Endothelial cell of umbilical vein (primary cell): ENCODE measurements around the gene KRTAP19-3. TPM values are rescaled to one million over a fixed set of nuclear protein-coding genes. Genes with fewer than 3 reads are reported as not detected.
"Not testable (repeated sequence)": the region's sequence is repeated elsewhere in the genome, so short reads cannot be mapped to it uniquely, and the experiment has no call there.

Source experiments
- BruUV-seq: library from RNA; stranded (reverse); fragments of 400-500 nt; replicated peaks from 2 replicates; lab custom pipeline; 2021; lab: Mats Ljungman, UMichigan
- CTCF ChIA-PET: fragments of 300-600, 350-600 bp; sonication (Branson Sonifier 250); formaldehyde crosslinking; loops from one replicate; lab custom pipeline; 2021; ENCODE audit warnings: antibody characterized with exemption, inconsistent platforms; lab: Charles Lee
- POLR2A ChIA-PET: fragments of 300-600, 350-600 bp; sonication (Branson Sonifier 250); formaldehyde crosslinking; loops from one replicate; lab custom pipeline; 2021; ENCODE audit warnings: antibody characterized with exemption, inconsistent platforms; lab: Charles Lee
- DNase-seq: peaks from one replicate; pipeline ENCODE4 v3.0.0-alpha.2; 2011; ENCODE audit warnings: low read depth, low spot score
- FAIRE-seq: peaks from 2 replicates; lab custom pipeline; 2011; peaks lifted over from hg19 to GRCh38; lab: Jason Lieb, UNC
- H2AFZ ChIP-seq: 2 replicates; pipeline ENCODE4 v1.6.0; 2012; ENCODE audit warnings: low read depth, low read length, control low read depth, inconsistent platforms
- H3K27ac ChIP-seq: 2 replicates; pipeline ENCODE4 v1.5.1; 2011; ENCODE audit warnings: low read depth, mild to moderate bottlenecking, control low read depth, low read length, moderate library complexity; ENCODE audit not compliant: insufficient read depth
- H3K27me3 ChIP-seq, 2 experiments: 2 replicates each; pipeline versions ENCODE4 v1.6.0 to v1.6.1; 2011; ENCODE audit warnings: low read length in 2 of 2, mixed read lengths in 1 of 2; ENCODE audit not compliant: control insufficient read depth in 2 of 2, insufficient read depth in 2 of 2
- H3K36me3 ChIP-seq, 2 experiments: 2 replicates in 1 of 2; 3 replicates in 1 of 2; pipeline ENCODE4 v1.5.1; 2011; ENCODE audit warnings: low read length in 2 of 2, mild to moderate bottlenecking in 1 of 2, moderate library complexity in 1 of 2; ENCODE audit not compliant: control insufficient read depth in 2 of 2, insufficient read depth in 2 of 2; ENCODE audit errors: extremely low read depth in 1 of 2
- H3K4me1 ChIP-seq: 3 replicates; pipeline ENCODE4 v1.5.1; 2011; ENCODE audit warnings: mild to moderate bottlenecking, low read length; ENCODE audit not compliant: control insufficient read depth, insufficient read depth; ENCODE audit errors: extremely low read depth
- H3K4me2 ChIP-seq: 2 replicates; pipeline ENCODE4 v1.6.1; 2011; ENCODE audit warnings: low read length, control low read depth, mixed read lengths; ENCODE audit not compliant: insufficient read depth
- H3K4me3 ChIP-seq, 3 experiments: fragments of 200-600 bp in 1 of 3; sonication (generic), shearing (Covaris generic) in 1 of 3; replicated peaks in 1 of 3; 2 replicates each; pipeline ENCODE4 v1.5.1; 2011 to 2016; ENCODE audit warnings: control low read depth in 3 of 3, low read length in 3 of 3, mild to moderate bottlenecking in 2 of 3, inconsistent platforms in 1 of 3, low read depth in 1 of 3, moderate library complexity in 1 of 3; ENCODE audit not compliant: insufficient read depth in 1 of 3
- H3K79me2 ChIP-seq: 2 replicates; pipeline ENCODE4 v1.6.0; 2012; ENCODE audit warnings: low read length, inconsistent platforms; ENCODE audit not compliant: control insufficient read depth, insufficient read depth
- H3K9ac ChIP-seq: replicated peaks from 2 replicates; pipeline ENCODE3; 2011; ENCODE audit warnings: low read length, control low read depth; ENCODE audit not compliant: insufficient read depth; ENCODE audit errors: extremely low read depth
- H3K9me1 ChIP-seq: replicated peaks from 3 replicates; pipeline ENCODE4 v1.6.0; 2011; ENCODE audit warnings: mild to moderate bottlenecking, low read length; ENCODE audit not compliant: control insufficient read depth, insufficient read depth; ENCODE audit errors: extremely low read depth
- H3K9me3 ChIP-seq: replicated peaks from 2 replicates; pipeline ENCODE4 v1.5.1; 2012; ENCODE audit warnings: low read length, inconsistent platforms; ENCODE audit not compliant: control insufficient read depth, insufficient read depth
- H4K20me1 ChIP-seq: replicated peaks from 2 replicates; pipeline ENCODE3; 2011; ENCODE audit warnings: mild to moderate bottlenecking, low read length; ENCODE audit not compliant: control insufficient read depth, insufficient read depth; ENCODE audit errors: extremely low read depth
- EZH2 ChIP-seq: IDR thresholded peaks from 2 replicates; pipeline ENCODE4 v1.6.1; 2012; ENCODE audit warnings: borderline replicate concordance, low read depth, mild to moderate bottlenecking, moderate library complexity, low read length, inconsistent platforms; ENCODE audit not compliant: severe bottlenecking
- FOS ChIP-seq: IDR thresholded peaks from 2 replicates; pipeline ENCODE4 v1.6.1; 2011; ENCODE audit warnings: mild to moderate bottlenecking, low read length, moderate library complexity, borderline replicate concordance; ENCODE audit not compliant: insufficient read depth
- GATA2 ChIP-seq: IDR thresholded peaks from 2 replicates; pipeline ENCODE4 v1.7.0; 2011; ENCODE audit warnings: low read depth, mild to moderate bottlenecking, moderate library complexity, mixed read lengths, low read length; ENCODE audit not compliant: insufficient read length, insufficient read depth
- JUN ChIP-seq: IDR thresholded peaks from 2 replicates; pipeline ENCODE4 v1.6.1; 2011; ENCODE audit warnings: borderline replicate concordance, low read depth; ENCODE audit not compliant: insufficient read length, insufficient read depth
- MAX ChIP-seq: IDR thresholded peaks from 2 replicates; pipeline ENCODE4 v1.6.1; 2011; ENCODE audit not compliant: insufficient read depth, insufficient read length
- MYC ChIP-seq: IDR thresholded peaks from one replicate; pipeline ENCODE4 v1.6.1; 2011; ENCODE audit warnings: mild to moderate bottlenecking, low read depth, low read length
- POLR2A ChIP-seq: IDR thresholded peaks from 2 replicates; pipeline ENCODE4 v1.6.1; 2012; ENCODE audit warnings: low read depth, mild to moderate bottlenecking, control low read depth, low read length
- POLR2AphosphoS5 ChIP-seq: IDR thresholded peaks from 2 replicates; pipeline ENCODE4 v1.6.1; 2012; ENCODE audit warnings: low read depth, mild to moderate bottlenecking, control low read depth, low read length, moderate library complexity; ENCODE audit not compliant: insufficient read depth
- dilution Hi-C: fragments of 300-500 bp; cut with MboI; formaldehyde crosslinking; loops from one replicate; pipeline ENCODE4 v1.15.0; 2019; ENCODE audit warnings: low sequenced_read_pairs; ENCODE audit not compliant: extremely low pct_ligation_motif_present
- intact Hi-C: fragments of 100-400 bp; cut with micrococcal nuclease; formaldehyde crosslinking; loops from one replicate; pipeline ENCODE4 v1.10.0; 2022
- polyA plus RNA-seq, 4 experiments: library from polyadenylated mRNA; depleted of rRNA in 3 of 4; stranded (reverse) in 3 of 4; unstranded in 1 of 4; fragments of >200 nt; gene quantifications; 2 replicates each; pipeline versions ENCODE4 v1.2.1 to v1.2.3, GENCODE V29; 2011 to 2012; ENCODE audit warnings: missing spikeins in 1 of 4
- total RNA-seq: library from RNA; stranded (reverse); gene quantifications from 2 replicates; pipeline ENCODE4 v1.2.3, GENCODE V29; 2021
- TF ChIP-seq, protein P1 (sequence below), 2 donors: IDR thresholded peaks; 1 replicate in 1 of 2; 2 replicates in 1 of 2; pipeline ENCODE4 v1.5.1; 2011; ENCODE audit warnings: low read length in 2 of 2, mild to moderate bottlenecking in 2 of 2, moderate library complexity in 2 of 2, control low read depth in 1 of 2, inconsistent platforms in 1 of 2, low read depth in 1 of 2; ENCODE audit not compliant: insufficient read depth in 1 of 2; ENCODE audit errors: extremely low read depth in 1 of 2

Gene KRTAP19-3
- total and polyA plus RNA-seq, 2 donors (not counting 3 experiments of a cell fraction or from before 2014, with no cell fraction given), result not detected

- TF ChIP-seq, protein P1, sequence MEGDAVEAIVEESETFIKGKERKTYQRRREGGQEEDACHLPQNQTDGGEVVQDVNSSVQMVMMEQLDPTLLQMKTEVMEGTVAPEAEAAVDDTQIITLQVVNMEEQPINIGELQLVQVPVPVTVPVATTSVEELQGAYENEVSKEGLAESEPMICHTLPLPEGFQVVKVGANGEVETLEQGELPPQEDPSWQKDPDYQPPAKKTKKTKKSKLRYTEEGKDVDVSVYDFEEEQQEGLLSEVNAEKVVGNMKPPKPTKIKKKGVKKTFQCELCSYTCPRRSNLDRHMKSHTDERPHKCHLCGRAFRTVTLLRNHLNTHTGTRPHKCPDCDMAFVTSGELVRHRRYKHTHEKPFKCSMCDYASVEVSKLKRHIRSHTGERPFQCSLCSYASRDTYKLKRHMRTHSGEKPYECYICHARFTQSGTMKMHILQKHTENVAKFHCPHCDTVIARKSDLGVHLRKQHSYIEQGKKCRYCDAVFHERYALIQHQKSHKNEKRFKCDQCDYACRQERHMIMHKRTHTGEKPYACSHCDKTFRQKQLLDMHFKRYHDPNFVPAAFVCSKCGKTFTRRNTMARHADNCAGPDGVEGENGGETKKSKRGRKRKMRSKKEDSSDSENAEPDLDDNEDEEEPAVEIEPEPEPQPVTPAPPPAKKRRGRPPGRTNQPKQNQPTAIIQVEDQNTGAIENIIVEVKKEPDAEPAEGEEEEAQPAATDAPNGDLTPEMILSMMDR (IDR thresholded peaks at IDR 0.05; ENCODE audit: extremely low read depth in 1 of 2, insufficient read depth in 1 of 2, low read depth in 1 of 2, low read length in 2 of 2), result no peak
- TF ChIP-seq FOS (no peak), GATA2 (no peak), MAX (no peak), EZH2 (no peak), POLR2A (no peak), JUN (no peak), POLR2AphosphoS5 (no peak), MYC (no peak)
- peaks cover 2% of the 10 kb centered on the region for H3K9me3 ChIP-seq
- H3K4me3 ChIP-seq, result no peak overlapping the region
- no peaks in the 10 kb centered on the region for H3K27me3 ChIP-seq
- dilution Hi-C loops, result no loop called here
- H3K4me1 ChIP-seq, result no peaks in the 10 kb centered on the region
- H3K9ac ChIP-seq, result no peak overlapping the region
- no peak overlapping the region for H2AFZ ChIP-seq
- H3K36me3 ChIP-seq, result no peaks in the 10 kb centered on the region
- CTCF ChIA-PET, result no interaction called here
- POLR2A ChIA-PET, result no interaction called here
- no peak for DNase-seq
- H4K20me1 ChIP-seq, result no peaks in the 10 kb centered on the region
- H3K9me1 ChIP-seq, result no peaks in the 10 kb centered on the region
- no peak for FAIRE-seq
- intact Hi-C loops, result no loop called here
- no TSS peak for BruUV-seq
- no peak overlapping the region for H3K4me2 ChIP-seq
- no peak overlapping the region for H3K27ac ChIP-seq
- no peaks in the 10 kb centered on the region for H3K79me2 ChIP-seq
These were observed 23.9 kb upstream of the KRTAP19-3 start for GRCh38 chr21:30515681-30516080.

GRCh38 chr21:30505621-30506205 lies 13.9 kb upstream of the KRTAP19-3 start:
- CTCF ChIA-PET, BruUV-seq: not testable (repeated sequence)

More at GRCh38 chr21:30505621-30506205, 13.9 kb upstream of the KRTAP19-3 start:
- H3K4me1 ChIP-seq, DNase-seq, H2AFZ ChIP-seq, FAIRE-seq, intact Hi-C loops, H3K27ac ChIP-seq, H3K9me1 ChIP-seq, H3K36me3 ChIP-seq, H3K27me3 ChIP-seq, H3K4me3 ChIP-seq, dilution Hi-C loops, POLR2A ChIA-PET, H3K9me3 ChIP-seq, H3K4me2 ChIP-seq, H4K20me1 ChIP-seq, H3K9ac ChIP-seq, H3K79me2 ChIP-seq: not testable (repeated sequence)
